Fibroblast of the conjunctiva (primary cell): ENCODE data around the gene NUP205.
A peak's percentile ranks its signal among the peaks of the same experiment; 100 is the strongest.
"Not testable (repeated sequence)": the region's sequence is repeated elsewhere in the genome, so short reads cannot be mapped to it uniquely, and the experiment has no call there.

Experiments
- DNase-seq: peaks from one replicate; pipeline ENCODE4 v3.0.0-alpha.2; 2010; ENCODE audit warnings: low read depth

NUP205 gene

DNA sequence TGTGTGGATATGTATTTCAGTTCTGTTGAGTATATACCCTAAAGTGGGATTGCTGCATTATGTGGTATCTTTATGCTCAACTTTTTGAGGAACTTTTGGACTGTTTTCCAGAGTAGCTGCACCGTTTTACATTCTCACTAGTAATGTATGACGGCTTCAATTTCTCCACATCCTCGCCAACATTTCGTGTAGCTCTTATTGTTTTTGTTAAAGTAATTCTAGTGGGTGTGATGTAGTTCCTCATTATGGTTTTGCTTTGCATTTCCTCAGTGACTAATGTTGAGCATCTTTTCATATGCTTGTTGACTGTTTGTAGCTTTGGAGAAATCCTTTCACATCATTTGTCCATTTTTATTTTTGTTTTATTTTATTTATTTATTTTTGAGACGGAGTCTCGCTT, 109.1 kb downstream of the NUP205 start:
- DNase-seq = no peak

DNA sequence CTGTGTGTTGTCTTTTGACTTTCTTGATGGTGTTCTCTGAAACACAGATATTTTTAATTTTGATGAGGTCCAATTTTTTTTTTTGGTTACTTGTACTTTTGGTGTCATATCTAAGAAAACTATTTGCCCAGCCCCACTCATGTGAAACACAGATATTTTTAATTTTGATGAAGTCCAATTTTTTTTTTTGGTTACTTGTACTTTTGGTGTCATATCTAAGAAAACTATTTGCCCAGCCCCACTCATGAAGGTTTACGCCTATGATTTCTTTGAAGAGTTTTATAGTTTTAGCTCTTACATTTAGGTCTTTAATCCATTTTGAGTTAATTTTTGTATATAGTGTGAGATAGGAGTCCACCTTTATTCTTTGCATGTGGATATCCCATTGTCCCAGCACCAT, 109.9 kb downstream of the NUP205 start:
- DNase-seq = not testable (repeated sequence)

DNA sequence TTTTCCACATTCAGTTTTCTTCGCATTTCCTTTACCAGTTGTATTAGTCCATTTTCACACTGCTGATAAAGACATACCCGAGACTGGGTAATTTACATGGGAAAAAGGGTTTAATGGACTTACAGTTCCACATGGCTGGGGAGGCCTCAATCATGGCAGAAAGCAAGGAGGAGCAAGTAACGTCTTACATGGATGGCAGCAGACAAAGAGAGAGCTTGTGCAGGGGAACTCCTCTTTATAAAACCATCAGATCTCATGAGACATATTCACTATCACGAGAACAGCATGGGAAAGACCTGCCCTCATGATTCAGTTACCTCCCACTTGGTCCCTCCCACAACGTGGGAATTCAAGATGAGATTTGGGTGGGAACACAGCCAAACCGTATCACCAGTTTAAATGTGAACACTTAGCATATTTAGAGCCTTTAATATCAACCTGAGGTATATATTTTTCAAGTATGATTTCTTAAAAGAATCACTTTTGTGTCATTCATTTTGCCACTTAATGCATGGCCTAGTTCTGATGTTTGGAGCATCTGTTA, 111.2 kb downstream of the NUP205 start:
- not testable (repeated sequence) for DNase-seq

DNA sequence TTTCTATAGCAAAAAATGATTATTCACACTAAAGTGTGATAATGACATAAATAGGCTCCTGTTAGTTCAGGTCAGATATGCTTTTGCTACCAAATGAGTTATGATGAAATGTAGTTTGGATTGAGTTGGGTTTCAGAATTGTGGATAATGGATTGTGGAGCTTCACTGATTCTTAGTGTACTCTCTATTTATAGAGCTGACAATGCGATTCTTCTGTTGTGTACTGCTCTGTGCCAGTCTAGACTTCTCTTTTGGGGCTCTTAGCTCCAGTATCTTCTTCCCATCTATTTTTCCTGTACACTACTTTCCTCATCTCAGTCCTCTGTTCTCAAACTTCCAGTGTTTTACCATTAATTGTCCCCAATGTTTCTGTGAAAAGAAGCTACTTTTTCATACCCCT, 112.1 kb downstream of the NUP205 start:
- no peak for DNase-seq

DNA sequence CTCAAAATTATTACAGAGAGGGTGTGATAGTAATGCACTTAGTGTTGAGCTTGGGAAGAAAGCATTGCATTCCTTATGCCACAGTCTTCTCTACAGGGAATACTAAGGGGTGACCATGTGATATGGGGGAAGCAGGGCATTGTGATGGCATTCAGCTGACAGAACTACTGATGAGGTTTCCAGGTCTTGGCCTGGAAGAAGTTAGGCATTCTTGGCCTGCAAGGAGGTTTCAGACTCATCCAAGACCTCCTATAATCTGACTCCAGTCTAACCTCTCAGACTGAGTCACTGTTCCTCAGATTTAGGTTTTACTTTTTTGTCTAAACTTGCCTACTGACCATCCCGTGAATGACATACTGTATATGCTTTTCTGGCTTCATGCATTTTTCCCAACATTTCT, 112.5 kb downstream of the NUP205 start:
- peak; percentile 28 for DNase-seq

DNA sequence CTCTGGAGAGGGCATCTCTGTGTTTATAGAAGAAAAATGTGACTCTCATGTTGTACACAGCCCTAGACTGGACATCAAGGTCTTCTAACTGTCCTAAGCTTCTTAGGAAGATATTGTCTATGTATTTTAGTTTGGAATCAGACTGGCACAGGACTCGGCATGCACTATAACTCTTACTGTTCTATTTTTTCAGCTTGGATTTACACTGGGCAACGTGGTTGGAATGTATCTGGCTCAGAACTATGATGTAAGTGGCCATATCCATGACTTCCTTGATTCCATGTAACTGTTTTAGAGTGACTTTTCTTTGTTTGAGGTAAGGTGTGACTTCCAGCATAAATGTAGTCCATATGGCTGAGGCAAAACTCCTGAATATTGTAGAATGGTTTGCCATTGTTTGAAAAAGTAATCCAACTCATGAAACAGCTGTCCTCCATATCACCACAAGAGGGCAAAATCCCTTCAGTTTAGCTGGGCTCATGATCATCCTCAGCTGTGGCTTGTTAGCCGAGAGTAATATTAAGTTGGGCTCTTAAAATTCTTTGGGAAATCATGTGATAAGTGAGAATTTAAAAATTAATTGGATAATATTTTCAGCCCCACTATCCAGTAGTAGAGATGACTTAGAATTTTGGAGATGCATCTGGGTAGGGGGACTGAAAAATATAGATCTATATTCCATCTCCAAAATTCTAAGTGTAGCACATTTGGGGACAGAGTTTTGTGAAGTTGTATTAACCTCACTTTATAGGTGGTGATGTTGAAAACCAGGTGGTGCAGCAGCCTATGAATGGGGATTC, 115.0 kb downstream of the NUP205 start:
- peak; percentile 67 for DNase-seq

DNA sequence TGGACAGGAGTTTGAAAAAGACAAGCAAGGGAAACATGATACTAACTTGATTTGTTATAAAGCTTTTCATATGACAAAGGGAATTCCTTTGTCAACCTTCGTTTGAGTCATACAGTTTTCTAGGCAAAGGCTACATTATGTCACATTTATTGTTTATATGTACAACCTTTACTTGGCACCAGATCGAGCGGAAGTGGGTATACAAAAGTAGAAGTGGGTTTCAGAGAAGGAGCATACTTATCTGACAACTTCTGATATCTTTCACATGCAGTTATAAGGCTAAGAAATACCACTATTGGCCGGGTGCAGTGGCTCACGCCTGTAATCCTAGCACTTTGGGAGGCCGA, 115.6 kb downstream of the NUP205 start:
- no peak for DNase-seq

DNA sequence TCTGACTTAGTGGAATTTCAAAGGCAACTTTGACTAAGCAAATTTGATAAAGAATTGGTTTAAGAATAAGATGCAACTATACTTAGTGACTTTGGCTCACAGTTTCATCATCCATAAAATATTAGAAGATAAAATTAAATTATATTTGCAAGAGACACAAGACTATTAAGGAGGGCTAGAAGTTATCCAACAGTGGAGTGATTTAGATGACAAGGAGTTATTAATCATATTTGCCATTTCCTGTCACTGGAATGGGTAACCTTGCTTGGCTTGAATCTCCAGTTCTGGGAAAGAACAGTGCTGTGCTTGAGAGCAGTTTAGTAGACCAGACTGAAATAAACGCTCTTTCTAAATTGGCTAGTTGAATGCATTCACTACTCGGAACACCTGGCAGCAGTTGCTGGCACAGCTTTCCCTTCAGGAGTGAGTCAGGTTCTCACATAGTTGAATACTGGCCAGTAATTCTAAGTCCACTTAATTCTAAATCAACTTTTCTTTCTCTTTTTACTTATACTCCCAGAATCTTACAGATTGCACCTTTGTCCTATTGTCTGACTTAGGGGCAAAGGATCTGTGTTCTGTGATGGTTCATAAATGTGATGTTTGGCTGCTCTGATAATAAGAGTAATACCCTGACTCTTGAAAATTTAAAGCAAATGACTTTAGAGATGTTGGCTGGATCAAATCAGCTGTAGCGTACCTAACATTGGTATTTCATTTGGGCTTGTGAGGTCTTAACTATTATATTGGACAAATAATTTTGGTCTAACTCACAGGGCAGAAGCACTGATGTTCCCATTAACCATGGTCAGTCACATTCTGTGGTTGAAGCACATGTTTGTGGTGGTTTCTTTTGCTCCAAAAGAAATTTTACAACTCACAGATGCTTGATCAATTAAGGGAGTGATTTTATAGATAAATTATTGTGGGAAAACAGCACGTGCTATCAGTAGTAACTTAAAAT, 121.2 kb downstream of the NUP205 start:
- DNase-seq = peak; percentile 23

DNA sequence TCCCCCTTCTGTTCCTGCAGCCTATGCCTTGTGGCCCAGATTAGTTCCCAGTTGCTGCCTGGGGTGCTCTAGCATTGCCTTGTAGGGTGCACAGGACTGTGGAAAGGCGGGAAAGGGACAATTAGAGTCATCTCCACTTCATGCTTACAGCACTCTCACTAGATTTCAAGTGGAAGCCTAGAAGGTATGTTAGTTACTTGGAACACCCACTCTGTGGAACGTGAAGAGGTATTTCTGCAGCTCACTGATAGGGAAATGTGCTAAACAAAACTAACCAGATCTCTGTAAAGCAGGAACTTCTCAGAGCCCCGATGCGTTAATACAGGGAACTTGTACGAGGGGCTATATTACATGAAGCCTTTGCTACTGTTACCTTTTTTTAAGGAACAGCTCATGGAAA, 124.0 kb downstream of the NUP205 start:
- no peak for DNase-seq

DNA sequence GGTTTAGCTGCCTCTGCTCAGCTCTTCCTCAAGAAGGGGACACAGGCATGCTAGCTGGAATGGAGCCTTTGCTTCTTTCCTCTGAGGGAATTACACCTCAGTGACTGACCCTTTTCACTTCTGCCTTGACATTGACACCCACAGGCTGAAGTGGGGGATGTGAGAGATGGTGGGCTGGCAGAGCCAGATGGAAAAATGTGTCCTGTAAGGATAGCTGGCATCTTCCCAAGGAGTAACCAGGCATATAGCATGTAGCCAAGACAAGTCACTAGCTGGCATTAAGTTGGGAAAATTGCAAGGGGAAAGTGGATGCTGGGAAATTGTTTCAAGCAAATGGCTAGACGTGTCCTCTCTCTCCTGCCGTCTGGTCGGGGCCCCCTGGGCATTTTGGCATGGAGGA, 124.5 kb downstream of the NUP205 start:
- DNase-seq = no peak

DNA sequence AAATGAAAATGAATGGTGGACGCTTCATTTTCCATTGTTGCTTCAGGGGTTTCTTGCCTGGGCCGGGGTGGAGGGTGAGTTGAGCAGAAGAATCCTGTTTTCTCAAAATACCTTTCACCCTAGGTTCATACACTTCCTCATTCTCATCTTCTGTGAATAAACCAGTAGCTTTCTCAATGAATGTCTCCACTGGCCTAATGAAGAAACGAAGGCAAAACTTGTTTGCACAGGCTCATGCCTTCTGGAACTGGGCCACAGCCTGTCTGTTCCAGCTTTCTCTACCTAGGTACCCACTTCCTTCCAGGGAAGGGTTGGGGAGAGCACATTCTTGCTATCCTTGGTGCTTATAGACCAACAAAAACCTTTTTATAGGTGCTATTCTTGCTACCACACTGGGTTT, 125.9 kb downstream of the NUP205 start:
- no peak for DNase-seq

DNA sequence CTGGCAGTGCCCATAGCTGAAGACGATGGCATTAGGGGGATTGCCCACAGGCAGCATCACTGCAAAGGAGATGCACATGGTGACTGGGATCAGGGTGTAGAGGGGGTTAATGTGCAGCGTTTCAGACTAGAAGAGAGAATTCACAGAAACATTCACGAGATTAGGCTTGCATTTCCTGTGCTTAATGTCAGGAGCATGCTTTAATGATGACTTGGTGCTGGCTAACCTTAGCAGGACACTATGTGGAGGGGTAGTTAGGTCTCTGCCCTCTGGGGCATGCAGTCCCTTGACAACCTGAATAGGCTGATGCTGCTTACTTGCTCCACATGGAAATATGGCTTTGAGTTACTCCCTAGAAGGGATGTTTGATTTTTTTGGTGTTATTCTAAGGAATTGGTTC, 126.4 kb downstream of the NUP205 start:
- DNase-seq = no peak

DNA sequence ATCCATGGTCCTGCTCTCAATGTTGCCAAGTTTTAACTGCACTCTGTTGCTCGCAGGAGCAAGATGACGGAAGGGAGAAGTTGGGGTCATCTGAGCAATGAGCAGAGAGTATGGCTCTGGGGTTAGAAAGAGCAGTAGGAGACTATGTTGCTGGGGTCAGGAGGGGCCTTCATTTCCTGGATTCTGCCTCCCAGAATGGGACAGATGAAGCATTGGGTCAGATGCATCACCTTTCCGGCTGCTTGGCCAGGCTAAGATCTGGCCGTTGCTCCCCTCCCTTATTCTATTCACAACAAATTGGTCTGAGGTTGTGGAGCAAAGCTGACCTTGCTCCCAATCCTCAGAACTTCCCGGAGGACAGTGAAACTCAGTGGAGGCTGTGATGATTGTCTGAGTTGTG, 127.0 kb downstream of the NUP205 start:
- DNase-seq = no peak

DNA sequence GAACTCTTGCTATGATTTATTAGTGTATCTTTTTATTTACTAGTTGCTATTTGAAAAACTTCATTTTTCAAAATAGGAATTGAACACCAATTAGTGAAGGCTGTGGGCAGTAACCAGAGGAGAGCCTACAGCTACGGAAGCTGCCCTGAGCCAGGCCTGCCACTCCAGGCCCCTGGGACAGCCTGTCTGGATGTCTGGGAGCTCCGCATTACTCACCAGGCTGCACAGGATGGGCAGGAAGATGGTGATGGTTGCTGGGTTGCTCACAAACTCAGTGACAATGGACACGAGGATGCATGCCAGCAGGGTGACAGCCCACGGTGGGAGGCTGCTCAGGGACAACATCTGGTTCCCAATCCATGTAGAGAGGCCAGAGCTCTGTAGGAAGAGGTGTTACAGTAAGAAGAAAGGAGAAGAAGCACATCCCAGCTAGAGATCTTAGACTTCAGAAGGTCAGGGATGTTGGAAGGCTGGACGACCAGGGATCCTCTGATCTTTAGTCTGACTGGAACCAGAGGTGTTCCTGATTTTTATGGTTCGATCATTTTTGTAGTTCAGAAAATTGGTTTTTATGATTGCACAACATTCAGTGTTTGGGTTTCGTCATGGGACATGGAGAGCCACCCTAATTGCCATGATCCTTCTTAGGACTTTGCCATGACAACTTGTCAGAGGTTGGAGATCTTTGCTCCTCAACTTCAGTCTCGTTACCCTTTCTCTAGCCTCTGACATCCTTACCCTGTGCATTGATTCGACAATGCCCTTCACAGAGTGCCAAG, 127.8 kb downstream of the NUP205 start:
- DNase-seq = no peak

DNA sequence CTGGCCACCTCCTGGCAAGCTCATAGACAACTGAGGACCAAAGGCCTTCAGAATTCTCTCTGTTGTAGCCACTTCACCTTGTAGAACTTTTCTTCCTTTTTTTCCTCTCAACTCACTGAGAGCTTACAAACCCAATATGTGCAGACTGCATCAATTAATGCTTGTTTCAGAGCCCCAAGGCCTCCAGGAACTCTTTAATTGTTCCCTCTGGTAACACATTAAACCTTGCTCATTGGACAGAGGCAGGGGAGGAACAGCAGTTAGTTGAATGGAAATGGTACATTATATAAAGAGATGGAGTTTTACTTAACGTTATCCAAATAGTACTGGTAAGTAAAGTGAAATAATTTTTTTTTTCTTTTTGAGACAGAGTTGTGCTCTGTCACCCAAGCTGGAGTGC, 129.7 kb downstream of the NUP205 start:
- no peak for DNase-seq

DNA sequence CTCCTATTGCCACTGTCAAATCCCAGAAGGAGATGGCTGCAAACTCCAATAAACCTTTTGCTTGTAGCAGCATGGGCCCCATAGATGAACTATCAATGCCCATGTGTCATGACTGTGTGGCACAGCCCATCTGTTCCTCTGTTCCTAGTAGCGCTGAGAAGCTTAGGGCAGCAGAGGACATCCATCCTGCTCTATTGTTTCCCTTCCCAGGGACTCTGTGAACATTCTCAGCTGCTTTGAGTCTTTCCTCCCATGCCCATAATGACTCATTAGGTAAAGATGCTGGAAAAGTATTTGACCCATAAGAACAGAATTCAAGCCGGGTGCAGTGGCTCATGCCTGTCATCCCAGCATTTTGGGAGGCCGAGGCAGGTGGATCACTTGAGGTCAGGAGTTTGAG, 132.8 kb downstream of the NUP205 start:
- DNase-seq = no peak

DNA sequence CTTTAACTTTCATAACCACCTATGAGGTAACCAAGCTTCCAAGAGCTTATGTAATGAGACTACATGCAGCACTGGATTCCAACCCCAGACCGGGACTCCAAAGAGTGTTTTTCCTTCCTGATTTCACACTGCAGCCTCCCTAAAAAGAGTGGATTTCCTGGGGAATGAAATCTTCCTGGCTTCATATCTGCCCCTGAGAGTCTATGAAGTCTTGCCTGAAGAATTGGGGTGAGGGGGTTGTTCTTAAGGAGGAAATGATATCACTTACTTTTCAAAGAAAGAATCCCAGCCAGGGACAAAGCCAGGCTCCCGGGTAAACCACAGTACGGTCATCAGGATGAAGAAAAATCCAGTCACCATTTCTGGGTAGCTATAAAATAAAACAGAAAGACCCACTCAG, 134.3 kb downstream of the NUP205 start:
- no peak for DNase-seq

DNA sequence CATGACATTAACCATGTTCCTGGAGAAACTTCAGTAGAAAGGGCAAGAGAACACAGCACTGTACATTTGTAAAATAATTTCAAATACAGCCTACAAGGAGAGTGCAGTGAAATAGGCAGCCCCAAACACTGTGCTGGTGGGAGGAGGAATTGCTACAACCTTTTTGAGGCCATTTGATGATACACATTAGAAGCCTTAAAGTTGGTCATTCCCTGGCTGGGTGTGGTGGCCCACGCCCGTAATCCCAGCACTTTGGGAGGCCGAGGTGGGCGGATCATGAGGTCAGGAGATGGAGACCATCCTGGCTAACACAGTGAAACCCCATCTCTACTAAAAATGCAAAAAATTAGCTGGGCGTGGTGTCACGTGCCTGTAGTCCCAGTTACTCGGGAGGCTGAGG, 134.9 kb downstream of the NUP205 start:
- not testable (repeated sequence) for DNase-seq

DNA sequence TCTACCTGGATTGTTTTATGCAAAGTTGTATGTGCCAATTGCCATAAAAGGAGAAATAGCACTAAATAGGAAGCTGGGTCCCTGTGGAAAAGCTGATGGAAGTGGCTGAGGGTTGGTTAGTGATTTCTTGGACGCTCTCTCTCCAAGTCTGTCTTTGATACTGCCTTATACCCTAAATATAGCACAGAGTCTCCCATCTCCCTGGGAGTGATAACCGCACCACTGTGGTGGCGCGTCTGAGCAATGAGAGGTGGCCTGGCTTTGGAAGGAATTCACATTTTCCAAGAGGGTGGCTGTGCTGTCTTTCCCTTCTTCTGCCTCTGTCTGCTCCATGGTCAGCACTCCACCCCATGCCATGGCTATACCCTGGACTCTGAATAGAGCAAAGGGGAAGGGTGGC, 135.8 kb downstream of the NUP205 start:
- DNase-seq = no peak

DNA sequence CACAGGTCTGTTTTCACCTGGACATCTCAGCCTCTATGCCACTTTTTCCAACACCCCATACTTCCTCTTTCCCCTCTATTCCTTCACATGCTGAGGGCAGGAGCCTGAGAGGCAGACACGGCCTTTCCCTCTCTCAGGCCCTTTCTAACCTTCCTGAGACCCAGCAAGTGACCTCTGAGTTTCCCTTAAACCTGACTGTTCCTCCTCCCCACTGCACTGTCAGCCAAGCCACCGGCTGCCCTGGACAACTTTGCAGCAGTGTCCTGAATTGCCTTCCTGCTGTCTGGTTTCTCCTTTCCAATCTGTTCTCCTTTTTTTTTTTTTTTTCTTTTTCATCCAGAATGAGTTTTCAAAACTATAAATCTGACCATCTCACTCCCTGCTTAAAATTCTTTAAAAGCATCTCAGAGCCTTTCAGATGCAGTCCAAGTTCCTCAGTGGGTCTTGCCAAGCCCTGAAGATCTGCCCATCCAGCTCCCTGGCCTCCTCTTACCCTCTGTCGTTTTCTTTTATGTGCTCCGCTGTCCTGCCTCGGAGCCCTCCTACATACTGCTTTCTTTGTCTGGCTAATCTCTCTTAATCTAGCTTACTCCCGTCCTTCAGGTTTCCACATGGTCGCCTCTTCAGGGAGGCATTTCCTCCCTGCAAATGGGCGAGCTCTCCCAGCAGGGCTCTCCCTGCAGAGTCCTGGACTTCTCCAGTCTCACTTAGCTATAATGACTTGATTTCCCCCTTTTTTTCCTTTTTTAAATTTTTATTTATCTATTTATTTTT, 139.7 kb downstream of the NUP205 start:
- DNase-seq = no peak
